Activated T-cell treated with anti-CD3 and anti-CD28 coated beads, Interleukin-2, amount 50 U/mL, for 72 hours (primary cell): ENCODE results near the gene SLC25A24. TPM values are rescaled to one million over a fixed set of nuclear protein-coding genes. Genes with fewer than 3 reads are reported as not detected.
"Not testable (repeated sequence)": the region's sequence is repeated elsewhere in the genome, so short reads cannot be mapped to it uniquely, and the experiment has no call there.

ENCODE experiments used
- ATAC-seq, 2 donors: fragments of 150-1000 bp; cut with Tn5 transposase; replicated peaks in 1 of 2; 2 replicates each; pipeline ENCODE4 v1.10.0; 2021; ENCODE audit warnings: moderate library complexity in 2 of 2, mild to moderate bottlenecking in 1 of 2
- DNase-seq, 2 donors: peaks; one replicate each; pipeline ENCODE4 v3.0.0; 2021 to 2022; ENCODE audit warnings: mixed read lengths in 1 of 2
- H3K27ac Mint-ChIP-seq: one replicate; pipeline ENCODE4 v1.8.0; 2022; ENCODE audit warnings: mild to moderate bottlenecking, moderate library complexity, mixed read lengths
- H3K27me3 Mint-ChIP-seq: one replicate; pipeline ENCODE4 v1.8.0; 2022; ENCODE audit warnings: low read depth, mixed read lengths
- H3K36me3 Mint-ChIP-seq, 2 donors: one replicate each; pipeline ENCODE4 v1.8.0; 2022; ENCODE audit warnings: mixed read lengths in 2 of 2, mild to moderate bottlenecking in 1 of 2; ENCODE audit not compliant: insufficient read depth in 2 of 2
- H3K4me1 Mint-ChIP-seq: one replicate; pipeline ENCODE4 v1.8.0; 2022; ENCODE audit warnings: low read depth, mixed read lengths
- H3K4me3 Mint-ChIP-seq, 2 donors: one replicate each; pipeline ENCODE4 v1.8.0; 2022; ENCODE audit warnings: mild to moderate bottlenecking in 2 of 2, mixed read lengths in 2 of 2, moderate library complexity in 2 of 2
- H3K9me3 Mint-ChIP-seq, 2 donors: one replicate each; pipeline ENCODE4 v1.8.0; 2022; ENCODE audit warnings: mixed read lengths in 2 of 2
- total RNA-seq, 2 donors: library from RNA; stranded (reverse); gene quantifications; one replicate each; pipeline ENCODE4 v1.2.3, GENCODE V29; 2022

SLC25A24 gene
- total RNA-seq, 2 donors from 2014 or later, result 17.4 to 21.4 TPM

GRCh38 chr1:108190001-108190634 is 10.0 kb downstream of the SLC25A24 start:
- no peak overlapping the region for H3K4me3 Mint-ChIP-seq
- no peaks in the 10 kb centered on the region for H3K27me3 Mint-ChIP-seq
- peaks cover 3 to 7% of the 10 kb centered on the region in 2 donors for H3K9me3 Mint-ChIP-seq
- ATAC-seq (no peak), DNase-seq (no peak)
- H3K36me3 Mint-ChIP-seq, result peaks cover 7 to 14% of the 10 kb centered on the region in 2 donors
- peaks cover 12% of the 10 kb centered on the region for H3K4me1 Mint-ChIP-seq
- no peak overlapping the region for H3K27ac Mint-ChIP-seq

- H3K27ac Mint-ChIP-seq, result peak overlapping the region; percentile 55
- ATAC-seq, result peak; percentile 43 to 75
These were observed 11.3 kb downstream of the SLC25A24 start for GRCh38 chr1:108188801-108189200.

GRCh38 chr1:108182959-108183700 is 17.0 kb downstream of the SLC25A24 start:
- ATAC-seq (no peak), DNase-seq (no peak)
- peaks cover 12 to 14% of the 10 kb centered on the region in 2 donors for H3K36me3 Mint-ChIP-seq
- H3K9me3 Mint-ChIP-seq, result peaks cover 1 to 3% of the 10 kb centered on the region in 2 donors
- peak overlapping the region; percentile 64 for H3K27ac Mint-ChIP-seq
- H3K4me3 Mint-ChIP-seq, result no peak overlapping the region
- no peaks in the 10 kb centered on the region for H3K4me1 Mint-ChIP-seq
- H3K27me3 Mint-ChIP-seq, result no peaks in the 10 kb centered on the region

More at GRCh38 chr1:108188801-108189200, 11.3 kb downstream of the SLC25A24 start:
- H3K27me3 Mint-ChIP-seq, result no peaks in the 10 kb centered on the region
- H3K9me3 Mint-ChIP-seq, result peaks cover 3 to 7% of the 10 kb centered on the region in 2 donors
- DNase-seq, result no peak
- H3K4me3 Mint-ChIP-seq, result peak overlapping the region in 1 of 2 donors; percentile 35
- peaks cover 4 to 18% of the 10 kb centered on the region in 2 donors for H3K36me3 Mint-ChIP-seq
- H3K4me1 Mint-ChIP-seq, result peaks cover 12% of the 10 kb centered on the region

- peaks cover 32 to 36% of the 10 kb centered on the region in 2 donors for H3K36me3 Mint-ChIP-seq
- DNase-seq (no peak), ATAC-seq (no peak)
- peaks cover 2 to 6% of the 10 kb centered on the region in 2 donors for H3K9me3 Mint-ChIP-seq
- H3K27me3 Mint-ChIP-seq, result no peaks in the 10 kb centered on the region
- peaks cover 5% of the 10 kb centered on the region for H3K4me1 Mint-ChIP-seq
- H3K27ac Mint-ChIP-seq, result no peak overlapping the region
- H3K4me3 Mint-ChIP-seq, result no peak overlapping the region
These were observed 21.1 kb downstream of the SLC25A24 start for GRCh38 chr1:108179018-108179417.

GRCh38 chr1:108162409-108162808 is 37.7 kb downstream of the SLC25A24 start:
- not testable (repeated sequence) for ATAC-seq, H3K4me1 Mint-ChIP-seq, H3K4me3 Mint-ChIP-seq, H3K9me3 Mint-ChIP-seq, H3K27me3 Mint-ChIP-seq, H3K27ac Mint-ChIP-seq, H3K36me3 Mint-ChIP-seq, DNase-seq

- not testable (repeated sequence) for H3K4me3 Mint-ChIP-seq, ATAC-seq, DNase-seq, H3K36me3 Mint-ChIP-seq, H3K9me3 Mint-ChIP-seq, H3K27ac Mint-ChIP-seq, H3K4me1 Mint-ChIP-seq, H3K27me3 Mint-ChIP-seq
These were observed 40.2 kb downstream of the SLC25A24 start for GRCh38 chr1:108159951-108160350.

GRCh38 chr1:108158893-108159453 is 41.2 kb downstream of the SLC25A24 start:
- Mint-ChIP-seq H3K27me3 (no peaks in the 10 kb centered on the region), H3K4me1 (no peaks in the 10 kb centered on the region), H3K9me3 (no peaks in the 10 kb centered on the region), H3K27ac (no peak overlapping the region), H3K36me3 (peaks cover 0 to 2% of the 10 kb centered on the region in 2 donors), H3K4me3 (no peak overlapping the region)
- ATAC-seq (no peak), DNase-seq (no peak)

GRCh38 chr1:108154314-108154713 is 45.8 kb downstream of the SLC25A24 start:
- no peaks in the 10 kb centered on the region for H3K4me1 Mint-ChIP-seq
- no peak overlapping the region for H3K4me3 Mint-ChIP-seq
- no peaks in the 10 kb centered on the region for H3K36me3 Mint-ChIP-seq
- H3K27ac Mint-ChIP-seq, result no peak overlapping the region
- no peaks in the 10 kb centered on the region for H3K9me3 Mint-ChIP-seq
- DNase-seq (no peak), ATAC-seq (no peak)
- H3K27me3 Mint-ChIP-seq, result no peaks in the 10 kb centered on the region

GRCh38 chr1:108152782-108153222 is 47.3 kb downstream of the SLC25A24 start:
- no peak for DNase-seq
- H3K27me3 Mint-ChIP-seq, result no peaks in the 10 kb centered on the region
- no peaks in the 10 kb centered on the region for H3K4me1 Mint-ChIP-seq
- ATAC-seq, result peak in 1 of 2 donors; percentile 30
- no peak overlapping the region for H3K4me3 Mint-ChIP-seq
- H3K36me3 Mint-ChIP-seq, result no peaks in the 10 kb centered on the region
- H3K27ac Mint-ChIP-seq, result no peak overlapping the region
- no peaks in the 10 kb centered on the region for H3K9me3 Mint-ChIP-seq

- no peak for DNase-seq
- Mint-ChIP-seq H3K27ac (no peak overlapping the region), H3K4me3 (no peak overlapping the region), H3K9me3 (peaks cover 0 to 2% of the 10 kb centered on the region in 2 donors), H3K27me3 (no peaks in the 10 kb centered on the region), H3K36me3 (peaks cover 6 to 7% of the 10 kb centered on the region in 2 donors), H3K4me1 (no peaks in the 10 kb centered on the region)
- no peak for ATAC-seq
These were observed 48.6 kb downstream of the SLC25A24 start for GRCh38 chr1:108151548-108151947.

- H3K4me3 Mint-ChIP-seq, result no peak overlapping the region
- ATAC-seq (no peak), DNase-seq (no peak)
- no peaks in the 10 kb centered on the region for H3K4me1 Mint-ChIP-seq
- peaks cover 10 to 11% of the 10 kb centered on the region in 2 donors for H3K36me3 Mint-ChIP-seq
- H3K9me3 Mint-ChIP-seq, result peaks cover 4 to 7% of the 10 kb centered on the region in 2 donors
- H3K27me3 Mint-ChIP-seq, result no peaks in the 10 kb centered on the region
- no peak overlapping the region for H3K27ac Mint-ChIP-seq
These were observed 50.2 kb downstream of the SLC25A24 start for GRCh38 chr1:108149796-108150467.

- not testable (repeated sequence) for H3K4me3 Mint-ChIP-seq, H3K4me1 Mint-ChIP-seq, H3K27ac Mint-ChIP-seq, H3K27me3 Mint-ChIP-seq, DNase-seq, ATAC-seq, H3K9me3 Mint-ChIP-seq
- peaks cover 16 to 20% of the 10 kb centered on the region in 2 donors for H3K36me3 Mint-ChIP-seq
These were observed 55.6 kb downstream of the SLC25A24 start for GRCh38 chr1:108144569-108144968.
